ENCODE results near the gene C1QTNF9.
"Not testable (repeated sequence)": the region's sequence is repeated elsewhere in the genome, so short reads cannot be mapped to it uniquely, and the experiment has no call there.

C1QTNF9 gene

GRCh38 chr13:24361113-24361512 is 51.7 kb downstream of the C1QTNF9 start:
- DNase-seq (ENCODE audit: low read depth in 2 of 2), result no peak

- DNase-seq (ENCODE audit: low read depth in 2 of 2), result no peak
Measured at GRCh38 chr13:24361852-24362366, 52.5 kb downstream of the C1QTNF9 start.

- no peak for DNase-seq (ENCODE audit: low read depth in 2 of 2)
Measured at GRCh38 chr13:24362435-24362952, 53.1 kb downstream of the C1QTNF9 start.

- DNase-seq (ENCODE audit: low read depth in 2 of 2), result no peak
Measured at GRCh38 chr13:24365191-24365590, 55.8 kb downstream of the C1QTNF9 start.

GRCh38 chr13:24366315-24366714 is 56.9 kb downstream of the C1QTNF9 start:
- not testable (repeated sequence) for DNase-seq (ENCODE audit: low read depth in 2 of 2)

GRCh38 chr13:24371273-24371672 is 61.9 kb downstream of the C1QTNF9 start:
- not testable (repeated sequence) for DNase-seq (ENCODE audit: low read depth in 2 of 2)
